ENCODE results near the gene STS. TPM values are rescaled to one million over a fixed set of nuclear protein-coding genes. Genes with fewer than 3 reads are reported as not detected.

STS gene
- total RNA-seq, 1 donor from 2014 or later: 0.26 TPM

- TF ChIP-seq, protein P1, sequence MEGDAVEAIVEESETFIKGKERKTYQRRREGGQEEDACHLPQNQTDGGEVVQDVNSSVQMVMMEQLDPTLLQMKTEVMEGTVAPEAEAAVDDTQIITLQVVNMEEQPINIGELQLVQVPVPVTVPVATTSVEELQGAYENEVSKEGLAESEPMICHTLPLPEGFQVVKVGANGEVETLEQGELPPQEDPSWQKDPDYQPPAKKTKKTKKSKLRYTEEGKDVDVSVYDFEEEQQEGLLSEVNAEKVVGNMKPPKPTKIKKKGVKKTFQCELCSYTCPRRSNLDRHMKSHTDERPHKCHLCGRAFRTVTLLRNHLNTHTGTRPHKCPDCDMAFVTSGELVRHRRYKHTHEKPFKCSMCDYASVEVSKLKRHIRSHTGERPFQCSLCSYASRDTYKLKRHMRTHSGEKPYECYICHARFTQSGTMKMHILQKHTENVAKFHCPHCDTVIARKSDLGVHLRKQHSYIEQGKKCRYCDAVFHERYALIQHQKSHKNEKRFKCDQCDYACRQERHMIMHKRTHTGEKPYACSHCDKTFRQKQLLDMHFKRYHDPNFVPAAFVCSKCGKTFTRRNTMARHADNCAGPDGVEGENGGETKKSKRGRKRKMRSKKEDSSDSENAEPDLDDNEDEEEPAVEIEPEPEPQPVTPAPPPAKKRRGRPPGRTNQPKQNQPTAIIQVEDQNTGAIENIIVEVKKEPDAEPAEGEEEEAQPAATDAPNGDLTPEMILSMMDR (IDR thresholded peaks at IDR 0.05; ENCODE audit: insufficient read depth, low read length, severe bottlenecking): no peak
- DNase-seq (ENCODE audit: low read depth): no peak
Observed at GRCh38 chrX:7188672-7189071, 41.2 kb downstream of the STS start.

DNA sequence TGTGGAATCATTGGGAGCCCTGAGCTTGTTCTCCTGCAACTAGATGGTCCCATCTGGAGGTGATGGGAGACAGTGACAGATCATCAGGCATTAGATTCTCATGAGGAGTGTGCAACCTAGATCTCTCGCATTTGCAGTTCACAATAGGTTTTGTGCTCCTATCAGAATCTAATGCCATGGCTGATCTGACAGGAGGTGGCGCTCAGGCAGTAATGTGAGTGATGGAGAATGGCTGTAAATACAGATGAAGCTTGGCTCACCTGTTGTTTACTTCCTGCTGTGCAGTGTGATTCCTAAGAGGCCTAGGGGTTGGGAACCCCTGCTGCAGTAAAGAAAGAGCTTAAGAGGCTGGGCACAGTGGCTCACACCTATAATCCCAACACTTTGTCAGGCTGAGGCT lies 42.6 kb downstream of the STS start:
- Histone ChIP-seq H3K36me3 (ENCODE audit: control insufficient read depth, insufficient read depth, low read length) (no peaks in the 10 kb centered on the region), H3K27me3 (ENCODE audit: control insufficient read depth, insufficient read depth, low read length) (no peaks in the 10 kb centered on the region), H3K4me3 (ENCODE audit: low read depth, low read length) (no peak overlapping the region)
- FAIRE-seq (no peak), DNase-seq (ENCODE audit: low read depth) (no peak)
- TF ChIP-seq, protein P1 (IDR thresholded peaks at IDR 0.05; ENCODE audit: insufficient read depth, low read length, severe bottlenecking): peak; percentile 8

More at GRCh38 chrX:7188672-7189071, 41.2 kb downstream of the STS start:
- H3K27me3 ChIP-seq (ENCODE audit: control insufficient read depth, insufficient read depth, low read length): no peaks in the 10 kb centered on the region
- no peak overlapping the region for H3K4me3 ChIP-seq (ENCODE audit: low read depth, low read length)
- FAIRE-seq: no peak
- no peaks in the 10 kb centered on the region for H3K36me3 ChIP-seq (ENCODE audit: control insufficient read depth, insufficient read depth, low read length)

DNA sequence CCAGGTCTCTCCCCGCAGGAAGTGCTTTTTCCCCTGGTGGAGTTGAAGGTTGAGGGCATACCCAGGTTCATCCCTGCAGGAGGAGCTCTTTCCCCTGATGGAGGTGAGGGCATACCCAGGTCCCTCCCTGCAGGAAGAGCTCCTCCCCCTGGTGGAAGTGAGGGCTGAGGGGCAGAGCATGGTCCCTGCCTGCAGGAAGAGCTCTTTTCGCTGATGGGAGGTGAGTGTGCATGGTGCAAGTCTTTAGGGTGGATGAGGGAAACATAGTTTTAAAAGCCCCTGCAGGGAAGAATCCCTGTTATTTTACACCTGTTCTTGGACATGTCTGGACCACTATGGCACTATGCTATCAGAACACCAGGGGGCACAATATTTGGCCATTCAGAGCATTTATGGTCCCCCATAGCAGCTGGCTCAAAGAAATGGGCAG lies 44.2 kb downstream of the STS start:
- Histone ChIP-seq H3K4me3 (ENCODE audit: low read depth, low read length) (no peak overlapping the region), H3K27me3 (ENCODE audit: control insufficient read depth, insufficient read depth, low read length) (no peaks in the 10 kb centered on the region), H3K36me3 (ENCODE audit: control insufficient read depth, insufficient read depth, low read length) (no peaks in the 10 kb centered on the region)
- DNase-seq (ENCODE audit: low read depth) (no peak), FAIRE-seq (no peak)
- TF ChIP-seq, protein P1 (IDR thresholded peaks at IDR 0.05; ENCODE audit: insufficient read depth, low read length, severe bottlenecking): peak; percentile 8

DNA sequence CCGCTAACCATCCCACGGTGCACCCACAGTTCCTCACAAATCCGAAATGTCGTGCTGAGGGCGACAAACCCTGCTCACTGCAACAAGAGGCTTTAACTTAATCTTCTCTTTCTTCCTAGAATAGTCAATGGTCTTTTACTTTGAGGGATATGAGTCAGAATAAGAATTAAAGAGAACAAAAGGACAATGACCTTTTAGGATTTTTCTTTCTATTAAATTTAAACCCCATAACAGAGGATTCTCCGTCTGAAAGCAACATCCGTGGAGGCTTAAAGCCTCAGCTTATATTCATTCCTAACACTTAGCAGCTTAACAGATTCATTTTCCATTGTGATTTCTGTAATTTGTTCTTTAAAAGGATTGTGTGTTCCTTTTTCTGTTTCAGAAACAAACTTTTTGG lies 45.4 kb downstream of the STS start:
- FAIRE-seq (no peak), DNase-seq (ENCODE audit: low read depth) (no peak)
- TF ChIP-seq, protein P1 (IDR thresholded peaks at IDR 0.05; ENCODE audit: insufficient read depth, low read length, severe bottlenecking): no peak
- no peaks in the 10 kb centered on the region for H3K36me3 ChIP-seq (ENCODE audit: control insufficient read depth, insufficient read depth, low read length)
- H3K27me3 ChIP-seq (ENCODE audit: control insufficient read depth, insufficient read depth, low read length): no peaks in the 10 kb centered on the region
- H3K4me3 ChIP-seq (ENCODE audit: low read depth, low read length): no peak overlapping the region

GRCh38 chrX:7194606-7195005 lies 47.1 kb downstream of the STS start:
- Histone ChIP-seq H3K4me3 (ENCODE audit: low read depth, low read length) (no peak overlapping the region), H3K36me3 (ENCODE audit: control insufficient read depth, insufficient read depth, low read length) (no peaks in the 10 kb centered on the region), H3K27me3 (ENCODE audit: control insufficient read depth, insufficient read depth, low read length) (no peaks in the 10 kb centered on the region)
- DNase-seq (ENCODE audit: low read depth): no peak
- FAIRE-seq: no peak
- TF ChIP-seq, protein P1 (IDR thresholded peaks at IDR 0.05; ENCODE audit: insufficient read depth, low read length, severe bottlenecking): no peak

Other genes starting within 250 kb of the STS start
- 6.1 and 13.6 TPM in 2 replicates for gene PUDP, start 441 bp downstream of the STS start, total RNA-seq

All from bronchial epithelial cell (primary cell).